T-helper 2 cell treated with Interferon-gamma antibody and Interleukin-4, amounts not matched to agents 5 μg/mL and 100 μg/mL, for 36 hours (primary cell): ENCODE results near the gene NFU1.
A peak's percentile ranks its signal among the peaks of the same experiment; 100 is the strongest.
"Not testable (repeated sequence)": the region's sequence is repeated elsewhere in the genome, so short reads cannot be mapped to it uniquely, and the experiment has no call there.

Experiments
- DNase-seq: peaks from one replicate; pipeline ENCODE4 v3.0.0; 2021; ENCODE audit warnings: low spot score
- H3K27ac Mint-ChIP-seq: one replicate; pipeline ENCODE4 v1.8.0; 2021; ENCODE audit warnings: mild to moderate bottlenecking, mixed read lengths
- H3K27me3 Mint-ChIP-seq: one replicate; pipeline ENCODE4 v1.8.0; 2021; ENCODE audit warnings: low read depth, mixed read lengths
- H3K36me3 Mint-ChIP-seq: one replicate; pipeline ENCODE4 v1.8.0; 2021; ENCODE audit warnings: low read depth, mixed read lengths
- H3K4me1 Mint-ChIP-seq: one replicate; pipeline ENCODE4 v1.8.0; 2021; ENCODE audit warnings: low read depth, mixed read lengths
- H3K4me3 Mint-ChIP-seq: one replicate; pipeline ENCODE4 v1.8.0; 2022; ENCODE audit warnings: mild to moderate bottlenecking, moderate library complexity, mixed read lengths
- H3K9me3 Mint-ChIP-seq: one replicate; pipeline ENCODE4 v1.8.0; 2021; ENCODE audit warnings: mixed read lengths

The NFU1 gene

GRCh38 chr2:69375494-69376353 is 61.5 kb downstream of the NFU1 start:
- Mint-ChIP-seq H3K27ac (no peak overlapping the region), H3K9me3 (no peaks in the 10 kb centered on the region), H3K27me3 (no peaks in the 10 kb centered on the region), H3K4me1 (peaks cover 18% of the 10 kb centered on the region), H3K36me3 (peaks cover 23% of the 10 kb centered on the region), H3K4me3 (no peak overlapping the region)
- no peak for DNase-seq

- peaks cover 41% of the 10 kb centered on the region for H3K36me3 Mint-ChIP-seq
- DNase-seq = no peak
Observed at GRCh38 chr2:69372767-69373166, 64.5 kb downstream of the NFU1 start.

GRCh38 chr2:69369802-69370201 is 67.4 kb downstream of the NFU1 start:
- peaks cover 54% of the 10 kb centered on the region for H3K36me3 Mint-ChIP-seq
- no peaks in the 10 kb centered on the region for H3K27me3 Mint-ChIP-seq
- no peak for DNase-seq
- no peaks in the 10 kb centered on the region for H3K4me1 Mint-ChIP-seq
- H3K9me3 Mint-ChIP-seq = no peaks in the 10 kb centered on the region
- H3K4me3 Mint-ChIP-seq = no peak overlapping the region
- H3K27ac Mint-ChIP-seq = no peak overlapping the region

More at GRCh38 chr2:69372767-69373166, 64.5 kb downstream of the NFU1 start:
- peaks cover 10% of the 10 kb centered on the region for H3K4me1 Mint-ChIP-seq
- H3K9me3 Mint-ChIP-seq = no peaks in the 10 kb centered on the region
- no peak overlapping the region for H3K4me3 Mint-ChIP-seq
- H3K27ac Mint-ChIP-seq = peak overlapping the region; percentile 24
- H3K27me3 Mint-ChIP-seq = no peaks in the 10 kb centered on the region

- Mint-ChIP-seq H3K27ac (no peak overlapping the region), H3K4me1 (no peaks in the 10 kb centered on the region), H3K36me3 (peaks cover 55% of the 10 kb centered on the region), H3K4me3 (no peak overlapping the region), H3K27me3 (no peaks in the 10 kb centered on the region), H3K9me3 (no peaks in the 10 kb centered on the region)
- no peak for DNase-seq
Observed at GRCh38 chr2:69368588-69368987, 68.6 kb downstream of the NFU1 start.

DNA sequence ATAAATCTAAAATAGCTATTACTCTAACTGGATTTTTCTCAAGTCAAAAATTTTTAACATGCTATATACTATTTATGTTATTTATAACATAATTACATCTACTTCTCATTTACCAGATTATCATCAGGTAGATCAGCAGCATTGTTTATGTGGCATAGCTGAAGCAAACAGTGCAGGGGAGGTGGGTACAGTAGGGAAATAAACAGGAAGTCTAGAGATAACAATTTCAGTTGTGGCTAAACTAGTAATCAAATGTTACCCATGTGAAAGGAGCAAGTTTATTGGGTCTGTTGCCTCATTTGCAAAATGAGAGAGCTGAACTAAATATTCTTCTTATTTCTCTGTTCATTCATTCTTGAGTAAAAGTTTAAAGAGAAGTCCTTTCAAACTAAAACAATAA is 77.9 kb downstream of the NFU1 start:
- Mint-ChIP-seq H3K4me3 (no peak overlapping the region), H3K4me1 (peaks cover 8% of the 10 kb centered on the region), H3K27me3 (no peaks in the 10 kb centered on the region), H3K9me3 (no peaks in the 10 kb centered on the region), H3K27ac (no peak overlapping the region), H3K36me3 (peaks cover 48% of the 10 kb centered on the region)
- DNase-seq = no peak

GRCh38 chr2:69358914-69359313 is 78.3 kb downstream of the NFU1 start:
- Mint-ChIP-seq H3K27me3 (no peaks in the 10 kb centered on the region), H3K4me3 (no peak overlapping the region), H3K27ac (no peak overlapping the region), H3K36me3 (peaks cover 51% of the 10 kb centered on the region), H3K4me1 (peaks cover 8% of the 10 kb centered on the region), H3K9me3 (no peaks in the 10 kb centered on the region)
- DNase-seq = no peak

DNA sequence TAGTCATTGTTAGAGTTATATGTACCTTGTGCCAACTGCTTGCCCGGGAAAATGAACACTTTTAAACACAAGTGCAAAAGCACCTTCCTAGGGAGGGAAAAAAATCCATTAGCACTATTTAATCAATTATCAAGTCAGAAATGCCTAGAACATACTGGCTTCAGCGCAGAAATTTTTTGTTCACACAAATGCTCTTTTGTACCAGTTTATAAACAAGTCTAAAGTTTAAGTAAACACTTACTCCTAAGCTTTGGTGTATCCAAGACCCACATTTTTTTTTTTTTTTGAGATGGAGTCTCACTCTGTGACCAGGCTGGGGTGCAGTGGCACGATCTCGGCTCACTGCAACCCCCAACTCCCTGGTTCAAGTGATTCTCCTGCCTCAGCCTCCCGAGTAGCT is 80.8 kb downstream of the NFU1 start:
- Mint-ChIP-seq H3K4me3 (no peak overlapping the region), H3K27ac (no peak overlapping the region), H3K9me3 (no peaks in the 10 kb centered on the region), H3K4me1 (peaks cover 8% of the 10 kb centered on the region), H3K36me3 (peaks cover 42% of the 10 kb centered on the region), H3K27me3 (no peaks in the 10 kb centered on the region)
- no peak for DNase-seq

- DNase-seq, H3K27ac Mint-ChIP-seq, H3K9me3 Mint-ChIP-seq, H3K4me1 Mint-ChIP-seq, H3K27me3 Mint-ChIP-seq, H3K4me3 Mint-ChIP-seq: not testable (repeated sequence)
- peaks cover 39% of the 10 kb centered on the region for H3K36me3 Mint-ChIP-seq
Observed at GRCh38 chr2:69354976-69355375, 82.3 kb downstream of the NFU1 start.

DNA sequence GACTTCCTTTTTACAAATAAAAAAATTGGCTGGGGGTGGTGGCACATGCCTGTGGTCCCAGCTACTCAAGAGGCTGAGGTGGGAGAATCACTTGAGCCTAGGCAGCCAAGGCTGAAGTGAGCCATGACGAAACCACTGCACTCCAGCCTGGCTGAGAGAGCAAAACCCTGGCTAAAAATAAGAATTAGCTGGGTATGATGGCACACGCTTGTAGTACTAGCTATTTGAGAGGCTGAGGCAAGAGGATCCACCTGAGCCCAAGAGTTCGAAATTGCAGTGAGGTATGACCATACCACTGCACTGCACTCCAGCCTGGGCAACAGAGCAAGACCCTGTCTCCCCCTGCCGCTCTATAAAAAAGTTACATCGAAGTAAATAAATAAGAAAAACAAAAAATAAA is 83.9 kb downstream of the NFU1 start:
- Mint-ChIP-seq H3K36me3 (peaks cover 50% of the 10 kb centered on the region), H3K4me3 (no peak overlapping the region), H3K9me3 (no peaks in the 10 kb centered on the region), H3K27me3 (no peaks in the 10 kb centered on the region), H3K27ac (no peak overlapping the region), H3K4me1 (no peaks in the 10 kb centered on the region)
- DNase-seq = no peak

- H3K36me3 Mint-ChIP-seq = peaks cover 46% of the 10 kb centered on the region
- no peak overlapping the region for H3K27ac Mint-ChIP-seq
- DNase-seq = no peak
- H3K4me1 Mint-ChIP-seq = peaks cover 3% of the 10 kb centered on the region
- H3K9me3 Mint-ChIP-seq = no peaks in the 10 kb centered on the region
- no peak overlapping the region for H3K4me3 Mint-ChIP-seq
- H3K27me3 Mint-ChIP-seq = no peaks in the 10 kb centered on the region
Observed at GRCh38 chr2:69348781-69349180, 88.5 kb downstream of the NFU1 start.
